Measurements from ENCODE around the gene SLC22A3. TPM values are rescaled to one million over a fixed set of nuclear protein-coding genes. Genes with fewer than 3 reads are reported as not detected.

SLC22A3 gene
- total and polyA plus RNA-seq, 2 of the 13 experiments (the other 11 are each of a cell fraction or from before 2014, with no cell fraction given), result 12.0 to 31.5 TPM

DNA sequence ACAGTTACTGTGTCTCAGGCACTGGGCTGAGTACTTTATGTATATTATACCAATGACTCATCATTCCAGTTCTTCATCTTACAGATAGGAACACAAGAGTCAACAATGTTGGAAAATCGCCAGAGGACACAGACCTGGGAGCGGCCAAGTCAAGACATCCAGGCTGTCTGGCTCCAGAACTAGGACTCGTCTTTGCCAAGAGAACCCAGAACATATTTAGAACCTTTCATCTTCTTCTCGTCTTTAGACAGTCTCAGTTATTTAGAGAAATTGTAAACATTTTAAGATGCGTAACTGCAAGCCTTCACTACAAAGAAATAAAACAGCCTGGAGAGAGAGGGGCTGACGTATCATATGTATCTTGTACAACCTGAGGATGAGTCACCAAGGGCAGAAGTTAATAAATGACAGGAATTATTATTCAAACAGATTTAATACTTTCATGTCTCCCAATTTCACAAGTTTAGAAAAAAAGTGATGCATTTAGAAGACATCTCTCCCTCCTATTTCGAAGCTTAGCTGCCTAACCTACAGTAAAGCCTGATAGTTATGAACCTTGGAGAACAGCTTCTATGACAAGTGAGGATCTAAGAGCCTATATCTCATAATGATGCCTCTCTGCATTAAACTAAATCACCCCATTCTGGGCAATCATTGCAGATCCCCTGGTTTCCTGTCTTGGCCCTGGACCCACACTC, 43.4 kb downstream of the SLC22A3 start (continued):
- TF ChIP-seq, protein P1, sequence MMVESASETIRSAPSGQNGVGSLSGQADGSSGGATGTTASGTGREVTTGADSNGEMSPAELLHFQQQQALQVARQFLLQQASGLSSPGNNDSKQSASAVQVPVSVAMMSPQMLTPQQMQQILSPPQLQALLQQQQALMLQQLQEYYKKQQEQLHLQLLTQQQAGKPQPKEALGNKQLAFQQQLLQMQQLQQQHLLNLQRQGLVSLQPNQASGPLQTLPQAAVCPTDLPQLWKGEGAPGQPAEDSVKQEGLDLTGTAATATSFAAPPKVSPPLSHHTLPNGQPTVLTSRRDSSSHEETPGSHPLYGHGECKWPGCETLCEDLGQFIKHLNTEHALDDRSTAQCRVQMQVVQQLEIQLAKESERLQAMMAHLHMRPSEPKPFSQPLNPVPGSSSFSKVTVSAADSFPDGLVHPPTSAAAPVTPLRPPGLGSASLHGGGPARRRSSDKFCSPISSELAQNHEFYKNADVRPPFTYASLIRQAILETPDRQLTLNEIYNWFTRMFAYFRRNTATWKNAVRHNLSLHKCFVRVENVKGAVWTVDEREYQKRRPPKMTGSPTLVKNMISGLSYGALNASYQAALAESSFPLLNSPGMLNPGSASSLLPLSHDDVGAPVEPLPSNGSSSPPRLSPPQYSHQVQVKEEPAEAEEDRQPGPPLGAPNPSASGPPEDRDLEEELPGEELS (CRISPR knock-in tag; IDR thresholded peaks at IDR 0.05), result peak; percentile 42
- no peak for TF ChIP-seq ZNF616 (CRISPR knock-in tag; IDR thresholded peaks at IDR 0.05; ENCODE audit: low read depth)
- 0 out of 2 replicates have a peak, but pooled peaks have one; percentile 45 for TF ChIP-seq KLF6 (CRISPR knock-in tag; IDR thresholded peaks at IDR 0.05)
- no peak for TF ChIP-seq FOXK2 (IDR thresholded peaks at IDR 0.05)
- no peak for TF ChIP-seq ELF4 (CRISPR knock-in tag; IDR thresholded peaks at IDR 0.05; ENCODE audit: borderline replicate concordance)
- 0 out of 2 replicates have a peak, but pooled peaks have one; percentile 37 for TF ChIP-seq ZNF644 (CRISPR knock-in tag; IDR thresholded peaks at IDR 0.05; ENCODE audit: low read depth)
- TF ChIP-seq KDM6A (CRISPR knock-in tag; IDR thresholded peaks at IDR 0.05; ENCODE audit: low read depth), result peak; percentile 18; the same call in 1 of the 2 replicates
- TF ChIP-seq ZNF24 (IDR thresholded peaks at IDR 0.05), result no peak
- peak; percentile 52; the same call in 1 of the 2 replicates for TF ChIP-seq FOSL1 (CRISPR knock-in tag; IDR thresholded peaks at IDR 0.05; ENCODE audit: borderline replicate concordance)
- no peak for TF ChIP-seq ZNF180 (CRISPR knock-in tag; IDR thresholded peaks at IDR 0.05; ENCODE audit: borderline replicate concordance, low read depth)
- TF ChIP-seq TAF15 (IDR thresholded peaks at IDR 0.05; ENCODE audit: low read depth, low read length, poor library complexity, severe bottlenecking), result no peak
- TF ChIP-seq SIN3A (IDR thresholded peaks at IDR 0.05; ENCODE audit: borderline replicate concordance, low read depth, low read length), result no peak
- 0 out of 4 replicates have a peak, but pooled peaks of 1 of the 2 experiments have one; percentile 17 for TF ChIP-seq KLF16 (CRISPR knock-in tag; IDR thresholded peaks at IDR 0.05)
- no peak for TF ChIP-seq TGIF2 (CRISPR knock-in tag; IDR thresholded peaks at IDR 0.05)
- TF ChIP-seq SALL2 (CRISPR knock-in tag; IDR thresholded peaks at IDR 0.05), result no peak
- TF ChIP-seq FOSL2 (CRISPR knock-in tag; IDR thresholded peaks at IDR 0.05), result peak; percentile 96
- 0 out of 2 replicates have a peak, but pooled peaks have one; percentile 22 for TF ChIP-seq SAP130 (CRISPR knock-in tag; IDR thresholded peaks at IDR 0.05; ENCODE audit: low read depth)
- TF ChIP-seq, protein P2, sequence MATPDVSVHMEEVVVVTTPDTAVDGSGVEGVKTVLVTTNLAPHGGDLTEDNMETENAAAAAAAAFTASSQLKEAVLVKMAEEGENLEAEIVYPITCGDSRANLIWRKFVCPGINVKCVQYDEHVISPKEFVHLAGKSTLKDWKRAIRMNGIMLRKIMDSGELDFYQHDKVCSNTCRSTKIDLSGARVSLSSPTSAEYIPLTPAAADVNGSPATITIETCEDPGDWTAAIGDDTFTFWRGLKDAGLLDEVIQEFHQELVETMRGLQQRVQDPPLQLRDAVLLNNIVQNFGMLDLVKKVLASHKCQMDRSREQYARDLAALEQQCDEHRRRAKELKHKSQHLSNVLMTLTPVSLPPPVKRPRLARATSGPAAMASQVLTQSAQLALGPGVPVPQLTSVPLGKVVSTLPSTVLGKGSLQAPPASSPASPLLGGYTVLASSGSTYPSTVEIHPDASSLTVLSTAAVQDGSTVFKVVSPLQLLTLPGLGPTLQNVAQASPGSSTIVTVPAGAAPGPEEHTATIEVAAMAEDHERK (CRISPR knock-in tag; IDR thresholded peaks at IDR 0.05; ENCODE audit: low read depth), result no peak
- no peak for TF ChIP-seq ZNF260 (CRISPR knock-in tag; IDR thresholded peaks at IDR 0.05; ENCODE audit: borderline replicate concordance, low read depth)
- TF ChIP-seq JUND (CRISPR knock-in tag; IDR thresholded peaks at IDR 0.05), result 0 out of 2 replicates have a peak, but pooled peaks have one; percentile 50
- TF ChIP-seq, protein P3, sequence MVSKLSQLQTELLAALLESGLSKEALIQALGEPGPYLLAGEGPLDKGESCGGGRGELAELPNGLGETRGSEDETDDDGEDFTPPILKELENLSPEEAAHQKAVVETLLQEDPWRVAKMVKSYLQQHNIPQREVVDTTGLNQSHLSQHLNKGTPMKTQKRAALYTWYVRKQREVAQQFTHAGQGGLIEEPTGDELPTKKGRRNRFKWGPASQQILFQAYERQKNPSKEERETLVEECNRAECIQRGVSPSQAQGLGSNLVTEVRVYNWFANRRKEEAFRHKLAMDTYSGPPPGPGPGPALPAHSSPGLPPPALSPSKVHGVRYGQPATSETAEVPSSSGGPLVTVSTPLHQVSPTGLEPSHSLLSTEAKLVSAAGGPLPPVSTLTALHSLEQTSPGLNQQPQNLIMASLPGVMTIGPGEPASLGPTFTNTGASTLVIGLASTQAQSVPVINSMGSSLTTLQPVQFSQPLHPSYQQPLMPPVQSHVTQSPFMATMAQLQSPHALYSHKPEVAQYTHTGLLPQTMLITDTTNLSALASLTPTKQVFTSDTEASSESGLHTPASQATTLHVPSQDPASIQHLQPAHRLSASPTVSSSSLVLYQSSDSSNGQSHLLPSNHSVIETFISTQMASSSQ (IDR thresholded peaks at IDR 0.05; ENCODE audit: low read depth), result peak; percentile 76
- TF ChIP-seq, protein P3 (CRISPR knock-in tag; IDR thresholded peaks at IDR 0.05; ENCODE audit: borderline replicate concordance), result peak; percentile 56; the same call in 1 of the 2 replicates
- no peak for TF ChIP-seq GABPA (IDR thresholded peaks at IDR 0.05; ENCODE audit: low read depth, low read length)
- no peak for TF ChIP-seq GABPA (CRISPR knock-in tag; IDR thresholded peaks at IDR 0.05; ENCODE audit: low read depth)

Measured in HepG2 (cell line).